Measurements from ENCODE around the gene KIF1A. TPM values are rescaled to one million over a fixed set of nuclear protein-coding genes. Genes with fewer than 3 reads are reported as not detected.

KIF1A gene
- total and polyA plus RNA-seq, 2 donors (not counting 3 experiments of a cell fraction or from before 2014, with no cell fraction given), result 0.11 to 0.64 TPM

DNA sequence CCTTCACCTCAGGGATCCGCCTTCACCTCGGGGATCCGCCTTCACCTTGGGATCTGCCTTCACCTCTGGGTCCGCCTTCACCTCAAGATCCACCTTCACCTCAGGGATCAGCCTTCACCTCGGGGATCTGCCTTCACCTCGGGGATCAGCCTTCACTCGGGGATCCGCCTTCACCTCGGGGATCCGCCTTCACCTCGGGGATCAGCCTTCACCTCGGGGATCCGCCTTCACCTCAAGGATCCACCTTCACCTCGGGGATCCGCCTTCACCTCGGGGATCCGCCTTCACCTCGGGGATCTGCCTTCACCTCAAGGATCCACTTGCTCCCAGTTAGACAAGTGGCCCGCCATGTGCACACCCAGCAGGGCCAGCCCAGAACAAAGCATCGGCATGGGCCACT lies 7.3 kb downstream of the KIF1A start:
- no peaks in the 10 kb centered on the region for H3K9me1 ChIP-seq (replicated peaks; ENCODE audit: control insufficient read depth, extremely low read depth, insufficient read depth, low read length)
- H3K4me1 ChIP-seq (ENCODE audit: control insufficient read depth, extremely low read depth, insufficient read depth, low read length), result no peaks in the 10 kb centered on the region
- BruUV-seq (replicated peaks), result no TSS peak
- H3K27ac ChIP-seq (ENCODE audit: insufficient read depth, low read depth, low read length), result no peak overlapping the region
- TF ChIP-seq POLR2A (IDR thresholded peaks at IDR 0.05; ENCODE audit: low read depth, low read length) (no peak), JUN (IDR thresholded peaks at IDR 0.05; ENCODE audit: borderline replicate concordance, insufficient read depth, insufficient read length, low read depth) (no peak)
- TF ChIP-seq, protein P1, sequence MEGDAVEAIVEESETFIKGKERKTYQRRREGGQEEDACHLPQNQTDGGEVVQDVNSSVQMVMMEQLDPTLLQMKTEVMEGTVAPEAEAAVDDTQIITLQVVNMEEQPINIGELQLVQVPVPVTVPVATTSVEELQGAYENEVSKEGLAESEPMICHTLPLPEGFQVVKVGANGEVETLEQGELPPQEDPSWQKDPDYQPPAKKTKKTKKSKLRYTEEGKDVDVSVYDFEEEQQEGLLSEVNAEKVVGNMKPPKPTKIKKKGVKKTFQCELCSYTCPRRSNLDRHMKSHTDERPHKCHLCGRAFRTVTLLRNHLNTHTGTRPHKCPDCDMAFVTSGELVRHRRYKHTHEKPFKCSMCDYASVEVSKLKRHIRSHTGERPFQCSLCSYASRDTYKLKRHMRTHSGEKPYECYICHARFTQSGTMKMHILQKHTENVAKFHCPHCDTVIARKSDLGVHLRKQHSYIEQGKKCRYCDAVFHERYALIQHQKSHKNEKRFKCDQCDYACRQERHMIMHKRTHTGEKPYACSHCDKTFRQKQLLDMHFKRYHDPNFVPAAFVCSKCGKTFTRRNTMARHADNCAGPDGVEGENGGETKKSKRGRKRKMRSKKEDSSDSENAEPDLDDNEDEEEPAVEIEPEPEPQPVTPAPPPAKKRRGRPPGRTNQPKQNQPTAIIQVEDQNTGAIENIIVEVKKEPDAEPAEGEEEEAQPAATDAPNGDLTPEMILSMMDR (IDR thresholded peaks at IDR 0.05; ENCODE audit: extremely low read depth in 1 of 2, insufficient read depth in 1 of 2, low read depth in 1 of 2, low read length in 2 of 2), result no peak
- TF ChIP-seq, protein P2, sequence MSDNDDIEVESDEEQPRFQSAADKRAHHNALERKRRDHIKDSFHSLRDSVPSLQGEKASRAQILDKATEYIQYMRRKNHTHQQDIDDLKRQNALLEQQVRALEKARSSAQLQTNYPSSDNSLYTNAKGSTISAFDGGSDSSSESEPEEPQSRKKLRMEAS (IDR thresholded peaks at IDR 0.05; ENCODE audit: insufficient read depth, insufficient read length), result no peak
- dilution Hi-C loops (cut with MboI; ENCODE audit: extremely low pct_ligation_motif_present, low sequenced_read_pairs) (no loop called here), intact Hi-C loops (cut with micrococcal nuclease) (no loop called here)
- POLR2A ChIA-PET, result no interaction called here
- FAIRE-seq (no peak), DNase-seq (ENCODE audit: low read depth, low spot score) (no peak)
- no peaks in the 10 kb centered on the region for H3K79me2 ChIP-seq (ENCODE audit: control insufficient read depth, insufficient read depth, low read length)
- no peaks in the 10 kb centered on the region for H4K20me1 ChIP-seq (replicated peaks; ENCODE audit: control insufficient read depth, extremely low read depth, insufficient read depth, low read length)
- H3K9me3 ChIP-seq (replicated peaks; ENCODE audit: control insufficient read depth, insufficient read depth, low read length), result no peaks in the 10 kb centered on the region
- CTCF ChIA-PET, result no interaction called here
- H3K9ac ChIP-seq (replicated peaks; ENCODE audit: extremely low read depth, insufficient read depth, low read length), result no peak overlapping the region
- H3K36me3 ChIP-seq (ENCODE audit: control insufficient read depth in 2 of 2, extremely low read depth in 1 of 2, insufficient read depth in 2 of 2, low read length in 2 of 2), result no peaks in the 10 kb centered on the region
- no peak overlapping the region for H3K4me3 ChIP-seq (replicated peaks in 1 of 3; ENCODE audit: insufficient read depth in 1 of 3, low read depth in 1 of 3, low read length in 3 of 3)
- H3K4me2 ChIP-seq (ENCODE audit: insufficient read depth, low read length), result no peak overlapping the region
- no peaks in the 10 kb centered on the region for H3K27me3 ChIP-seq (ENCODE audit: control insufficient read depth in 2 of 2, insufficient read depth in 2 of 2, low read length in 2 of 2)
- H2AFZ ChIP-seq (ENCODE audit: low read depth, low read length), result no peak overlapping the region

DNA sequence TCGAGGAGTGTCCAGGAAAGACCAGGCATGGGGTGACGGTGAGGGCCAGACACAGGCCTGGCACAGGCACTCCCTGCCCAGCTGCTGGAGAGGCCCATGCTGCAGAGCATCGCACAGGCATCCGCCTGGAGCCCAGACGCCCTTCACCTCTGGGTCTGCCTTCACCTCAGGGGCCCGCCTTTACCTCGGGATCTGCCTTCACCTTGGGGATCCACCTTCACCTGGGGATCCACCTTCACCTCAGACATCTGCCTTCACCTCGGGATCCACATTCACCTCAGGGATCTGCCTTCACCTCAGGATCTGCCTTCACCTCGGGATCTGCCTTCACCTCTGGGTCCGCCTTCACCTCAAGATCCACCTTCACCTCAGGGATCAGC lies 7.7 kb downstream of the KIF1A start:
- BruUV-seq (replicated peaks), result no TSS peak
- Histone ChIP-seq H4K20me1 (replicated peaks; ENCODE audit: control insufficient read depth, extremely low read depth, insufficient read depth, low read length) (no peaks in the 10 kb centered on the region), H3K27me3 (ENCODE audit: control insufficient read depth in 2 of 2, insufficient read depth in 2 of 2, low read length in 2 of 2) (no peaks in the 10 kb centered on the region), H3K4me3 (replicated peaks in 1 of 3; ENCODE audit: insufficient read depth in 1 of 3, low read depth in 1 of 3, low read length in 3 of 3) (no peak overlapping the region), H3K4me2 (ENCODE audit: insufficient read depth, low read length) (no peak overlapping the region), H3K79me2 (ENCODE audit: control insufficient read depth, insufficient read depth, low read length) (no peaks in the 10 kb centered on the region), H3K9me1 (replicated peaks; ENCODE audit: control insufficient read depth, extremely low read depth, insufficient read depth, low read length) (no peaks in the 10 kb centered on the region), H3K36me3 (ENCODE audit: control insufficient read depth in 2 of 2, extremely low read depth in 1 of 2, insufficient read depth in 2 of 2, low read length in 2 of 2) (no peaks in the 10 kb centered on the region), H3K27ac (ENCODE audit: insufficient read depth, low read depth, low read length) (no peak overlapping the region), H3K9ac (replicated peaks; ENCODE audit: extremely low read depth, insufficient read depth, low read length) (no peak overlapping the region), H2AFZ (ENCODE audit: low read depth, low read length) (no peak overlapping the region), H3K4me1 (ENCODE audit: control insufficient read depth, extremely low read depth, insufficient read depth, low read length) (no peaks in the 10 kb centered on the region), H3K9me3 (replicated peaks; ENCODE audit: control insufficient read depth, insufficient read depth, low read length) (no peaks in the 10 kb centered on the region)
- DNase-seq (ENCODE audit: low read depth, low spot score) (no peak), FAIRE-seq (no peak)
- ChIA-PET POLR2A (no interaction called here), CTCF (no interaction called here)
- intact Hi-C loops (cut with micrococcal nuclease), result no loop called here
- dilution Hi-C loops (cut with MboI; ENCODE audit: extremely low pct_ligation_motif_present, low sequenced_read_pairs), result no loop called here
- TF ChIP-seq EZH2 (IDR thresholded peaks at IDR 0.05; ENCODE audit: borderline replicate concordance, low read depth, low read length, severe bottlenecking) (no peak), POLR2AphosphoS5 (IDR thresholded peaks at IDR 0.05; ENCODE audit: insufficient read depth, low read depth, low read length) (no peak), FOS (IDR thresholded peaks at IDR 0.05; ENCODE audit: borderline replicate concordance, insufficient read depth, low read length) (no peak), GATA2 (IDR thresholded peaks at IDR 0.05; ENCODE audit: insufficient read depth, insufficient read length, low read depth, low read length) (no peak), JUN (IDR thresholded peaks at IDR 0.05; ENCODE audit: borderline replicate concordance, insufficient read depth, insufficient read length, low read depth) (no peak)
- TF ChIP-seq, protein P1 (IDR thresholded peaks at IDR 0.05; ENCODE audit: extremely low read depth in 1 of 2, insufficient read depth in 1 of 2, low read depth in 1 of 2, low read length in 2 of 2), result no peak

All from endothelial cell of umbilical vein (primary cell).